Gastrocnemius medialis (tissue), 4 donors: ENCODE measurements around the gene PDIA6.
A peak's percentile ranks its signal among the peaks of the same experiment; 100 is the strongest.

Source experiments
- POLR2A ChIP-seq, 2 donors: fragments of 450-650 bp; IDR thresholded peaks; one replicate each; pipeline ENCODE4 v1.6.1; 2017; ENCODE audit warnings: antibody characterized with exemption in 2 of 2, mild to moderate bottlenecking in 2 of 2, moderate library complexity in 2 of 2
- TF ChIP-seq, protein P1 (sequence below), 5 experiments: fragments of 450-650 bp in 3 of 5; fragments of 200-600 bp in 2 of 5; sonication (generic) in 2 of 5; IDR thresholded peaks in 4 of 5; conservative IDR thresholded peaks in 1 of 5; 1 replicate in 4 of 5; 2 replicates in 1 of 5; pipeline ENCODE4 v1.5.1; 2016 to 2019; ENCODE audit warnings: antibody characterized with exemption in 5 of 5, mild to moderate bottlenecking in 3 of 5, moderate library complexity in 3 of 5

DNA sequence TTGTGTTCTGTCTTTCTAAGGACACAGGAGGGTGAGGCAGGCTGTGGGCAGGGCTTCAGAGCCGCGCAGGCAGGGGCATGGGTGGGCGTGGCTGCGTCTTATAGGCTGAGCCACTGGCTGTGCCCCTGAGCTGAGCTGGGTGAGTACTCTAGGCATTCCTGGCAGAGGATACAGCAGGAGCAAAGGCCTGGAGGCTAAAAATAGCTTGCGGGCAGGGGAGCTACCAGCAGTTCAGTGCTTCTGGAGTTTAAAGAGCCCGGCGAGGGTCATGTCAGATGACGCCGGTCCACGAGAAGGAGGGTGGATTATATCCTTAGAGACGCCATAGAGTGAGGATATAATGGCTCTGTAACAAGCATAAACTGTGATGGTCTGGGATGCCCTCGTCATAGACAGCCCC, 31.5 kb upstream of the PDIA6 start:
- peak; percentile 50 to 59 for TF ChIP-seq POLR2A (IDR thresholded peaks at IDR 0.05)
- TF ChIP-seq, protein P1, sequence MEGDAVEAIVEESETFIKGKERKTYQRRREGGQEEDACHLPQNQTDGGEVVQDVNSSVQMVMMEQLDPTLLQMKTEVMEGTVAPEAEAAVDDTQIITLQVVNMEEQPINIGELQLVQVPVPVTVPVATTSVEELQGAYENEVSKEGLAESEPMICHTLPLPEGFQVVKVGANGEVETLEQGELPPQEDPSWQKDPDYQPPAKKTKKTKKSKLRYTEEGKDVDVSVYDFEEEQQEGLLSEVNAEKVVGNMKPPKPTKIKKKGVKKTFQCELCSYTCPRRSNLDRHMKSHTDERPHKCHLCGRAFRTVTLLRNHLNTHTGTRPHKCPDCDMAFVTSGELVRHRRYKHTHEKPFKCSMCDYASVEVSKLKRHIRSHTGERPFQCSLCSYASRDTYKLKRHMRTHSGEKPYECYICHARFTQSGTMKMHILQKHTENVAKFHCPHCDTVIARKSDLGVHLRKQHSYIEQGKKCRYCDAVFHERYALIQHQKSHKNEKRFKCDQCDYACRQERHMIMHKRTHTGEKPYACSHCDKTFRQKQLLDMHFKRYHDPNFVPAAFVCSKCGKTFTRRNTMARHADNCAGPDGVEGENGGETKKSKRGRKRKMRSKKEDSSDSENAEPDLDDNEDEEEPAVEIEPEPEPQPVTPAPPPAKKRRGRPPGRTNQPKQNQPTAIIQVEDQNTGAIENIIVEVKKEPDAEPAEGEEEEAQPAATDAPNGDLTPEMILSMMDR (IDR thresholded peaks at IDR 0.05 in 4 of 5, conservative IDR thresholded peaks at IDR 0.05 in 1 of 5), result no peak
